Smooth muscle cell of trachea (primary cell): Measurements from ENCODE around the gene NOP14. TPM values are rescaled to one million over a fixed set of nuclear protein-coding genes. Genes with fewer than 3 reads are reported as not detected.

Experiments used
- total RNA-seq: library from RNA; depleted of rRNA; stranded (reverse); fragments of >200 nt; gene quantifications from 2 replicates; pipeline ENCODE4 v1.2.1, GENCODE V29; 2014

NOP14 gene
- total RNA-seq: 18.0 and 18.6 TPM in 2 replicates

DNA sequence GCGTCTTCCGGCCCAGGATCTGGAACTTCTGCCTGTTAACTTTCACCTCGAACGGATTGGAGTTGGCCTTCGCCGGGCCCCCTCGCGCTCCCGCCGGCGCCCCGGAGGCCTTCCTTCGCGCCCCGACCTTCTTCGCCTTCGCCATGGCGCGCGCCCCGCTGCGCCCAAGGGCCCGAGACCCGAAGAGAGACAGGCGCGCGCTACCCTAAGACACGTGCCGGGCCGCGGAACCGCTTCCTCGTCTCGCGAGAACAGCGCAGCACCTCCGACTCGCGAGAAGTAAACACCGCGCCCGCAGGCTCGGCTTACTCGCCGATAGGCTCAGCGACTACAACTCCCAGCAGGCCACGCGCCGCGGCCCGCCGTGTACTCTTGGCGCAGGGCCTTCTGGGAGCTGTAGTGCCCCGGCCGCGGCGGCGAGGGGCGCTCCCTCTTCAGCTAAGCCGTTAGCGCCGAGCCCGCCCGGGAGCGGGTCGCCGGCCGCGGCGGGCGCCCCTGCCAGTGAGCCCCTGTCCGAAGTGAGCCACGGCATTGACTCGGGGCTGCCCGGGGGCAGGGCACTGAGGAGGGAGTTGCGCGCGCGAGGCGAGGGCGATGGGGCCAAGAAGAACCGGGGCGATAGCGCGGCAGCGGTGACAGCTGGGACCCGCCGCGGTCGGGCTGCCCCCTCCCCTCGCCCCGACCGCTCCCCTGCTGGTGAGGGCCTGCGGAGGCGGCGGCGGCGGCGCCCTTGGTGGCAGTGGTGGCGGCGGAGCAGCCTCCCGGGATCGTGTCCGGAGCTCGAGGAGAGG, at the start of gene NOP14, which contains the start of gene GRK4:
TSS of gene NOP14 (minus strand) at position 232 of the 791 bp plus-strand sequence. CDS start at position 145, 87 bp downstream.
TSS of gene GRK4 (plus strand) at position 397 of the 791 bp plus-strand sequence. CDS start 500 bp downstream, outside the sequence.

Other genes starting within 250 kb of the NOP14 start
- 49.6 and 51.8 TPM in 2 replicates for gene TNIP2, start 207.1 kb downstream of the NOP14 start, total RNA-seq
- gene SH3BP2, start 170.3 kb downstream of the NOP14 start, total RNA-seq: 14.1 and 22.2 TPM in 2 replicates
- gene ADD1, start 119.6 kb downstream of the NOP14 start, total RNA-seq: 191 and 201 TPM in 2 replicates
- gene GRK4, start 165 bp upstream of the NOP14 start, total RNA-seq: 6.0 and 8.6 TPM in 2 replicates
- gene HTT-AS, start 111.1 kb upstream of the NOP14 start, total RNA-seq: not detected in 2 replicates
- gene HTT, start 111.3 kb upstream of the NOP14 start, total RNA-seq: 44.8 and 56.1 TPM in 2 replicates